Thyroid gland (tissue), 4 donors: ENCODE results near the gene LRRC72.

Experiments used
- CTCF ChIP-seq, 6 experiments: fragments of 200-600 bp in 3 of 6; fragments of 450-650 bp in 3 of 6; sonication (generic) in 3 of 6; IDR thresholded peaks; one replicate each; pipeline ENCODE4 v1.5.1; 2016 to 2019; ENCODE audit warnings: antibody characterized with exemption in 6 of 6, mild to moderate bottlenecking in 2 of 6, inconsistent platforms in 1 of 6, moderate library complexity in 1 of 6
- POLR2A ChIP-seq, 2 donors: fragments of 450-650 bp; IDR thresholded peaks; one replicate each; pipeline ENCODE4 v1.6.1; 2017; ENCODE audit warnings: antibody characterized with exemption in 2 of 2, mild to moderate bottlenecking in 2 of 2, moderate library complexity in 1 of 2

DNA sequence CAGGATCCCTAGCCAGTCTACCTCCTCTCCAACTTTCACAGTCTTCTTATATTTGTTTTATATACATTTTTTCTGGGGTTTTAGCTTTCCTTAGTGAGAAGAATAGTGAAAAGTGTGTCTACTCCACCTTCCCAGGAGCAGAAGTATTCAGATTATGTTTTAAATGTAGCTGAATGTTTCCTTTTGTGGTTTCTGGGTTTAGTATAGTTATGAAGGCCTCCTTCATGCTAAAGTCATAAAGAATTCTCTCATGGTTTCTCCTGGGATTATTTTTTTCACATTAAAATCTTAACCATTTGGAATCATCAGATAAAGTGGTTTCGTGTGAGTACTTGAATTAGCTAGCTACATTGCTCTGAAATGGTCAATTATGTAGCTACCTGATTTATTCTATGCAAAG, 68.1 kb downstream of the LRRC72 start:
- TF ChIP-seq CTCF (IDR thresholded peaks at IDR 0.05) (no peak), POLR2A (IDR thresholded peaks at IDR 0.05) (no peak)
